LNCaP clone FGC (cell line): ENCODE results near the gene MEGF11.

Experiments
- DNase-seq: peaks from one replicate; pipeline ENCODE4 v3.0.0-alpha.2; 2011; ENCODE audit warnings: low read depth
- H3K4me3 ChIP-seq: 2 replicates; pipeline ENCODE4 v1.5.1; 2011; ENCODE audit warnings: mild to moderate bottlenecking, low read depth, low read length, control low read depth
- CTCF ChIP-seq: IDR thresholded peaks from 2 replicates; pipeline ENCODE4 v1.5.1; 2012; ENCODE audit warnings: mild to moderate bottlenecking; ENCODE audit not compliant: control insufficient read depth, insufficient read depth; ENCODE audit errors: extremely low read depth

Gene MEGF11

GRCh38 chr15:65893060-65893459 lies 360.5 kb downstream of the MEGF11 start:
- TF ChIP-seq CTCF = no peak
- H3K4me3 ChIP-seq = no peak overlapping the region
- no peak for DNase-seq

- no peak for TF ChIP-seq CTCF
- no peak for DNase-seq
- H3K4me3 ChIP-seq = no peak overlapping the region
Observed at GRCh38 chr15:65888981-65889380, 364.6 kb downstream of the MEGF11 start.

- DNase-seq = no peak
- H3K4me3 ChIP-seq = no peak overlapping the region
- no peak for TF ChIP-seq CTCF
Observed at GRCh38 chr15:65887565-65887964, 366.0 kb downstream of the MEGF11 start.

- DNase-seq = no peak
- no peak overlapping the region for H3K4me3 ChIP-seq
- TF ChIP-seq CTCF = no peak
Observed at GRCh38 chr15:65885668-65886218, 367.8 kb downstream of the MEGF11 start.

GRCh38 chr15:65884511-65884910 lies 369.0 kb downstream of the MEGF11 start:
- no peak for DNase-seq
- H3K4me3 ChIP-seq = no peak overlapping the region
- no peak for TF ChIP-seq CTCF

GRCh38 chr15:65883571-65883970 lies 370.0 kb downstream of the MEGF11 start:
- TF ChIP-seq CTCF = no peak
- no peak overlapping the region for H3K4me3 ChIP-seq
- no peak for DNase-seq

- no peak for DNase-seq
- H3K4me3 ChIP-seq = no peak overlapping the region
- no peak for TF ChIP-seq CTCF
Observed at GRCh38 chr15:65881766-65882434, 371.6 kb downstream of the MEGF11 start.
